Psoas muscle (tissue), 8 donors: ENCODE data around the gene KIF24. TPM values are rescaled to one million over a fixed set of nuclear protein-coding genes. Genes with fewer than 3 reads are reported as not detected.
"Not testable (repeated sequence)": the region's sequence is repeated elsewhere in the genome, so short reads cannot be mapped to it uniquely, and the experiment has no call there.

Source experiments
- ATAC-seq, 4 donors: fragments of 200-7000 bp; cut with Tn5 transposase; one replicate each; pipeline ENCODE4 v1.9.1; 2020; ENCODE audit warnings: moderate library complexity in 3 of 4, mild to moderate bottlenecking in 2 of 4
- DNase-seq, 2 donors: peaks; one replicate each; pipeline ENCODE4 v3.0.0-alpha.2; 2020
- H3K27ac ChIP-seq: fragments of 200-600 bp; one replicate; pipeline ENCODE4 v1.8.0; 2022
- H3K27me3 ChIP-seq, 3 donors: fragments of 200-600 bp in 1 of 3; one replicate each; pipeline versions ENCODE4 v1.6.1 to v1.8.0; 2013 to 2022; ENCODE audit warnings: low read length in 2 of 3, mild to moderate bottlenecking in 2 of 3, moderate library complexity in 1 of 3; ENCODE audit not compliant: insufficient read depth in 3 of 3
- H3K36me3 ChIP-seq, 2 donors: fragments of 200-600 bp in 1 of 2; one replicate each; pipeline versions ENCODE4 v1.6.1 to v1.8.0; 2013 to 2022; ENCODE audit warnings: low read depth in 1 of 2, mild to moderate bottlenecking in 1 of 2, moderate library complexity in 1 of 2; ENCODE audit not compliant: insufficient read depth in 1 of 2
- H3K4me1 ChIP-seq: fragments of 200-600 bp; one replicate; pipeline ENCODE4 v1.8.0; 2022
- H3K4me3 ChIP-seq: fragments of 200-600 bp; one replicate; pipeline ENCODE4 v1.8.0; 2022; ENCODE audit warnings: mild to moderate bottlenecking
- H3K9me3 ChIP-seq: fragments of 200-600 bp; one replicate; pipeline ENCODE4 v1.8.0; 2022
- WGBS, 3 donors: extraction: QIAGEN DNeasy Blood & Tissue Kit; methylation state at CpG; one replicate each; pipeline versions ENCODE4 v1.1.6 to v1.1.7; 2013; 5-methylcytosine and 5-hydroxymethylcytosine counted together
- intact Hi-C, 2 donors: fragments of 100-400 bp; cut with DNase I; formaldehyde crosslinking; loops; one replicate each; pipeline versions ENCODE4 v1.11.0 to v1.14.2; 2022
- polyA plus RNA-seq, 3 donors: library from polyadenylated mRNA; stranded (reverse); fragments of 200-250 nt; gene quantifications; one replicate each; pipeline ENCODE4 v1.2.3, GENCODE V29; 2013
- total RNA-seq, 4 donors: library from RNA; stranded (reverse); fragmentation: NEBNext Ultra II Directional in 2 of 4; extraction: Animal tissue kit (Norgen Biotek cat#: 25700) in 2 of 4; gene quantifications; one replicate each; pipeline versions ENCODE4 v1.2.1 to v1.2.4, GENCODE V29; 2021 to 2023
- TF ChIP-seq, protein P1 (sequence below): fragments of 200-600 bp; IDR thresholded peaks from one replicate; pipeline ENCODE4 v1.8.0; 2022; ENCODE audit warnings: antibody characterized with exemption
- donor health status: healthy with polysubstance abuse.
- donor health status: DM: no; HTN: no; CAD: no; lungs with moderate emphysema.
- donor health status: Bipolar disorder and iron deficiency.
- donor health status: healthy.
- donor health status: DM: yes; HTN: yes; CAD: no.
- donor health status: DM: no; HTN: no; CAD: no.
- donor health status: DM: no; HTN: no; CAD: no.
- donor health status: DM: yes; HTN: yes; CAD: no.

The KIF24 gene
- total and polyA plus RNA-seq, 7 donors, result 0.10 to 1.6 (median 0.50) TPM

GRCh38 chr9:34310215-34310614 lies 18.9 kb downstream of the KIF24 start:
- 95 to 98% (median 97%) methylated on average over 1 of the region's 1 CpG for WGBS, 3 donors
- H3K27me3 ChIP-seq, result no peaks in the 10 kb centered on the region
- H3K4me3 ChIP-seq, result no peak overlapping the region
- no peaks in the 10 kb centered on the region for H3K36me3 ChIP-seq
- H3K27ac ChIP-seq, result no peak overlapping the region
- no peaks in the 10 kb centered on the region for H3K4me1 ChIP-seq
- no peaks in the 10 kb centered on the region for H3K9me3 ChIP-seq
- DNase-seq, result no peak
- no peak for ATAC-seq
- TF ChIP-seq, protein P1, sequence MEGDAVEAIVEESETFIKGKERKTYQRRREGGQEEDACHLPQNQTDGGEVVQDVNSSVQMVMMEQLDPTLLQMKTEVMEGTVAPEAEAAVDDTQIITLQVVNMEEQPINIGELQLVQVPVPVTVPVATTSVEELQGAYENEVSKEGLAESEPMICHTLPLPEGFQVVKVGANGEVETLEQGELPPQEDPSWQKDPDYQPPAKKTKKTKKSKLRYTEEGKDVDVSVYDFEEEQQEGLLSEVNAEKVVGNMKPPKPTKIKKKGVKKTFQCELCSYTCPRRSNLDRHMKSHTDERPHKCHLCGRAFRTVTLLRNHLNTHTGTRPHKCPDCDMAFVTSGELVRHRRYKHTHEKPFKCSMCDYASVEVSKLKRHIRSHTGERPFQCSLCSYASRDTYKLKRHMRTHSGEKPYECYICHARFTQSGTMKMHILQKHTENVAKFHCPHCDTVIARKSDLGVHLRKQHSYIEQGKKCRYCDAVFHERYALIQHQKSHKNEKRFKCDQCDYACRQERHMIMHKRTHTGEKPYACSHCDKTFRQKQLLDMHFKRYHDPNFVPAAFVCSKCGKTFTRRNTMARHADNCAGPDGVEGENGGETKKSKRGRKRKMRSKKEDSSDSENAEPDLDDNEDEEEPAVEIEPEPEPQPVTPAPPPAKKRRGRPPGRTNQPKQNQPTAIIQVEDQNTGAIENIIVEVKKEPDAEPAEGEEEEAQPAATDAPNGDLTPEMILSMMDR, result no peak
- intact Hi-C loops, result no loop called here

GRCh38 chr9:34308316-34308715 lies 20.8 kb downstream of the KIF24 start:
- H3K36me3 ChIP-seq, DNase-seq, H3K4me3 ChIP-seq, H3K27ac ChIP-seq, H3K27me3 ChIP-seq, intact Hi-C loops, ATAC-seq, H3K4me1 ChIP-seq, H3K9me3 ChIP-seq: not testable (repeated sequence)
- WGBS, 3 donors, result 96 to 100% (median 98%) methylated on average over 3 of the region's 3 CpGs

DNA sequence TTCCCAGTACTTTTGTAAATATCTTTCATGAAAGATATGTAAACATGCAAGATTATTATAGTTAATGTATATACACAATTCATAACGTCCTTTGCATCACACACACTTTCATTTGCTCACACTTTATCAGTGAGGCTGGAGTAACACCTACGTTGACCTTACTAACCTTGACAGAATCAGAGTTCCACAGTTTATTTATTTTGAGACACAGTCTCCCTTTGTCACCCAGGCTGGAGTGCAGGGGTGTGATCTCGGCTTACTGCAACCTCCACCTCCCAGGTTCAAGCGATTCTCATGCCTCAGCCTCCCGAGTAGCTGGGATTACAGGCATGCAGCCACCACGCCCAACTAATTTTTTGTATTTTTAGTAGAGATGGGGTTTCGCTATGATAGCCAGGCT lies 28.0 kb downstream of the KIF24 start:
- not testable (repeated sequence) for ATAC-seq
- WGBS, 3 donors, result 89 to 93% (median 89%) methylated on average over 7 of the region's 7 CpGs

DNA sequence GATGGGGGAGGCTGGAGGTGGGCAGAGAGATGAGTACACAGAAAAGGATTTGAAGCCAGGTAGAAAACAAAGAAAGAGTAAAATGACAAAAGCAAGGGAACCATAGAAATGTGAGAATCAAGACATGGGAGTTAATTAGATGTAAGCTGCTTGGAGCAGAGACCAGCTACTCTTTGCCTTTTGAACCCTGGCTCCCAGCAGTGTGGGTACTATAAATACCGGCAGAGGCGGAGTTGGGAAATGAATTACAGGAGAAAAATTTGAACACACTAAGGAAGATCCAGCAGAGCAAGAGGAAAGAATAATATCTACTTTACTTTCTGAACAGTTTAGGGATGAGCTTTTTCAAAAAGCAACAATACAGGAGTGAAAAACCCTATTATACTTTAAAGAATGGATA lies 36.5 kb downstream of the KIF24 start:
- no peaks in the 10 kb centered on the region for H3K36me3 ChIP-seq
- TF ChIP-seq, protein P1, result no peak
- no peaks in the 10 kb centered on the region for H3K4me1 ChIP-seq
- intact Hi-C loops, result no loop called here
- no peaks in the 10 kb centered on the region for H3K27me3 ChIP-seq
- H3K9me3 ChIP-seq, result no peaks in the 10 kb centered on the region
- no peak overlapping the region for H3K4me3 ChIP-seq
- no peak for DNase-seq
- ATAC-seq, result no peak
- 47 to 59% (median 53%) methylated on average over 2 of the region's 2 CpGs for WGBS, 3 donors
- H3K27ac ChIP-seq, result no peak overlapping the region

More for the DNA sequence above, 28.0 kb downstream of the KIF24 start:
- intact Hi-C loops, H3K4me1 ChIP-seq, H3K4me3 ChIP-seq, H3K27ac ChIP-seq, H3K9me3 ChIP-seq, DNase-seq, H3K27me3 ChIP-seq, H3K36me3 ChIP-seq: not testable (repeated sequence)

- intact Hi-C loops, result no loop called here
- TF ChIP-seq, protein P1, result no peak
- ATAC-seq (no peak), DNase-seq (no peak)
- no peaks in the 10 kb centered on the region for H3K36me3 ChIP-seq
- H3K9me3 ChIP-seq, result no peaks in the 10 kb centered on the region
- no peak overlapping the region for H3K4me3 ChIP-seq
- H3K27ac ChIP-seq, result no peak overlapping the region
- no peaks in the 10 kb centered on the region for H3K27me3 ChIP-seq
- H3K4me1 ChIP-seq, result no peaks in the 10 kb centered on the region
- WGBS, 3 donors, result 93 to 96% (median 95%) methylated on average over 2 of the region's 2 CpGs
Observed at GRCh38 chr9:34291423-34291822, 37.6 kb downstream of the KIF24 start.

- ATAC-seq (no peak), DNase-seq (no peak)
- intact Hi-C loops, result no loop called here
- Histone ChIP-seq H3K27me3 (no peaks in the 10 kb centered on the region), H3K4me1 (no peaks in the 10 kb centered on the region), H3K9me3 (no peaks in the 10 kb centered on the region), H3K36me3 (no peaks in the 10 kb centered on the region), H3K4me3 (no peak overlapping the region), H3K27ac (no peak overlapping the region)
- 93 to 95% (median 93%) methylated on average over 2 of the region's 2 CpGs for WGBS, 3 donors
- TF ChIP-seq, protein P1, result no peak
Observed at GRCh38 chr9:34291023-34291422, 38.0 kb downstream of the KIF24 start.
